SK-N-MC (cell line): ENCODE results near the gene SH3RF3.
"Not testable (repeated sequence)": the region's sequence is repeated elsewhere in the genome, so short reads cannot be mapped to it uniquely, and the experiment has no call there.

Source experiments
- EZH2 ChIP-seq: fragments of 200-600 bp; sonication (generic); IDR thresholded peaks from one replicate; pipeline ENCODE4 v1.6.1; 2017; ENCODE audit warnings: antibody characterized with exemption
- POLR2AphosphoS5 ChIP-seq: IDR thresholded peaks from 2 replicates; pipeline ENCODE4 v1.6.1; 2012; ENCODE audit warnings: mild to moderate bottlenecking, low read depth, low read length, borderline replicate concordance

- not testable (repeated sequence) for TF ChIP-seq POLR2AphosphoS5, EZH2
Observed at GRCh38 chr2:109221316-109221715, 92.3 kb downstream of the SH3RF3 start.
